ENCODE results near the gene ZNF444. TPM values are rescaled to one million over a fixed set of nuclear protein-coding genes. Genes with fewer than 3 reads are reported as not detected.

Gene ZNF444
- total and polyA plus RNA-seq, 10 donors = 17.0 to 35.1 (median 22.8) TPM

GRCh38 chr19:56134654-56134921, 6.5 kb upstream of the ZNF444 start:
- no peaks in the 10 kb centered on the region for H3K27me3 ChIP-seq (replicated peaks in 1 of 7)
- no peak for DNase-seq
- peaks cover 0 to 51% (median 16%) of the 10 kb centered on the region in 6 donors for H3K4me1 ChIP-seq
- no peak overlapping the region for H3K4me3 ChIP-seq
- peak overlapping the region in 3 of 8 donors; percentile 41 to 64 (median 53) for H3K27ac ChIP-seq
- H3K36me3 ChIP-seq = no peaks in the 10 kb centered on the region
- H3K9me3 ChIP-seq = no peaks in the 10 kb centered on the region
- intact Hi-C loops (cut with DNase I; ENCODE audit: low total_unique reads) = no loop called here
- 72 to 78% (median 76%) methylated on average over 5 of the region's 5 CpGs for WGBS, 5 donors
- TF ChIP-seq CTCF (IDR thresholded peaks at IDR 0.05 in 8 of 11, conservative IDR thresholded peaks at IDR 0.05 in 3 of 11) (no peak), POLR2A (IDR thresholded peaks at IDR 0.05) (no peak), POLR2AphosphoS5 (IDR thresholded peaks at IDR 0.05) (no peak)

- H3K4me3 ChIP-seq = no peak overlapping the region
- peaks cover 4 to 60% (median 25%) of the 10 kb centered on the region in 6 donors for H3K4me1 ChIP-seq
- TF ChIP-seq CTCF (IDR thresholded peaks at IDR 0.05 in 8 of 11, conservative IDR thresholded peaks at IDR 0.05 in 3 of 11) (no peak), POLR2A (IDR thresholded peaks at IDR 0.05) (no peak), POLR2AphosphoS5 (IDR thresholded peaks at IDR 0.05) (no peak)
- peak overlapping the region in 1 of 8 donors; percentile 93 for H3K27ac ChIP-seq
- no peaks in the 10 kb centered on the region for H3K9me3 ChIP-seq
- 83 to 89% (median 87%) methylated on average over 10 of the region's 10 CpGs for WGBS, 5 donors
- no peaks in the 10 kb centered on the region for H3K36me3 ChIP-seq
- DNase-seq = no peak
- intact Hi-C loops (cut with DNase I; ENCODE audit: low total_unique reads) = no loop called here
- no peaks in the 10 kb centered on the region for H3K27me3 ChIP-seq (replicated peaks in 1 of 7)
Measured at GRCh38 chr19:56136362-56136761, 4.7 kb upstream of the ZNF444 start.

- Histone ChIP-seq H3K9me3 (no peaks in the 10 kb centered on the region), H3K27me3 (replicated peaks in 1 of 7) (no peaks in the 10 kb centered on the region), H3K36me3 (no peaks in the 10 kb centered on the region), H3K4me3 (no peak overlapping the region), H3K27ac (peak overlapping the region in 6 of 8 donors; percentile 29 to 93 (median 74)), H3K4me1 (peaks cover 10 to 67% (median 33%) of the 10 kb centered on the region in 6 donors)
- 65 to 75% (median 71%) methylated on average over 6 of the region's 6 CpGs for WGBS, 5 donors
- intact Hi-C loops (cut with DNase I; ENCODE audit: low total_unique reads) = no loop called here
- TF ChIP-seq CTCF (IDR thresholded peaks at IDR 0.05 in 8 of 11, conservative IDR thresholded peaks at IDR 0.05 in 3 of 11) (no peak), POLR2AphosphoS5 (IDR thresholded peaks at IDR 0.05) (peak in 1 of 3 donors; percentile 16), POLR2A (IDR thresholded peaks at IDR 0.05) (no peak)
- DNase-seq = no peak
Measured at GRCh38 chr19:56137405-56137804, 3.7 kb upstream of the ZNF444 start.

- DNase-seq = no peak
- no peak overlapping the region for H3K4me3 ChIP-seq
- H3K36me3 ChIP-seq = no peaks in the 10 kb centered on the region
- peak overlapping the region in 7 of 8 donors; percentile 29 to 93 (median 69) for H3K27ac ChIP-seq
- no peaks in the 10 kb centered on the region for H3K27me3 ChIP-seq (replicated peaks in 1 of 7)
- 54 to 74% (median 70%) methylated on average over 3 of the region's 3 CpGs for WGBS, 5 donors
- TF ChIP-seq POLR2A (IDR thresholded peaks at IDR 0.05) (no peak), CTCF (IDR thresholded peaks at IDR 0.05 in 8 of 11, conservative IDR thresholded peaks at IDR 0.05 in 3 of 11) (no peak), POLR2AphosphoS5 (IDR thresholded peaks at IDR 0.05) (no peak)
- no peaks in the 10 kb centered on the region for H3K9me3 ChIP-seq
- peaks cover 10 to 67% (median 38%) of the 10 kb centered on the region in 6 donors for H3K4me1 ChIP-seq
- intact Hi-C loops (cut with DNase I; ENCODE audit: low total_unique reads) = no loop called here
Measured at GRCh38 chr19:56138069-56138468, 3.0 kb upstream of the ZNF444 start.
